Fibroblast of skin of abdomen (primary cell): ENCODE measurements around the gene AGBL4.
A peak's percentile ranks its signal among the peaks of the same experiment; 100 is the strongest.

Experiments
- DNase-seq: peaks from one replicate; pipeline ENCODE4 v3.0.0-alpha.2; 2013

Gene AGBL4

DNA sequence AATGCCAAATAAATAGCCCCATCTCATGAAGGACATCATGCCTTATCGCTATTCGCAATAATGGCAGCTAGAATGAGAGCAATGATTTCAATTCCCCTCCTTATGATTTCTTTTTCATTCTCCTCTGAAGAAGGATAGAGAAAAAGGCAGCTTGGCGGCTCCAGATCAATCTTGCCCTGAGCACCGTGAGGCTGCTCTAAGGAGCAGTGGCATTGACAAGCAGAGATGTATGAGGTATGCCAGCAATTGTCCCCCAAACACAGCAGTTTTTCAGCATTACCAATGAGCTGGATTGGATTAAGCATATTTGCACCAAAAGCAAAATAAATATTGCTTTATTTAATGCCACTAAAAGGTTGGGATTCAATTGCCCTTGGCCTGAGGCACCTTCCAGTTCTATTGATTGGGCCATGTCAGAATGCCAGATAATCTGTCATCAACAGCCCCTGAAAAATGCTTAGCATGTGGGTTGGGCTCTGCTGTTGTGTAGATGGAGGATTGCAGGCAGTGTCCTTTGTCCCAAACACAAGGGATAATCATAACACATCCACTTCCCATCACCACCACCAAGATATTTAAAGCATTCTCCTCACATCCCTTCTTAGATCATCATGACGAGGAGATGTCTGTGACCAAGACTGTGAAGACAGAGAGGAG lies 1382.8 kb downstream of the AGBL4 start:
- no peak for DNase-seq

- no peak for DNase-seq
Measured at GRCh38 chr1:48629867-48630266, 1393.9 kb downstream of the AGBL4 start.

DNA sequence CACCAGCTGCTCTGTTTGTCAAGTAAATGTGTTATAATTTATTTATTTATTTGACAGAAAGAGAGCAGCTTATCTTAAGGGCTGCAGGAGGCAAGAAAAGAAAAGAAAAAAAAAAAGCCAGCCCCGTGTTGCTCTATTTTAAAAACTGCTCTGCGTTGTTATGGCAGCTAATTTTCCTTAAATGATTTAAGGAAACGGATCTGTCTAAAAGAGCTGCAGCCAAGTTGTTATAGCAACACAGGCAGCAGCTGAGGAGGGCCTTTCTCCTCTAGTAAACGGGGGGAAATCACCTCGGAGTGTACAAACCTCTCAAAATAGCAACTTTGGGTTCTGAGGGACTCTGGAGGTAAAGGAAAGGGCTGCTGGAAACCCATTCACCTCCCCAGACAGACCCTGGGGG lies 1396.3 kb downstream of the AGBL4 start:
- no peak for DNase-seq

DNA sequence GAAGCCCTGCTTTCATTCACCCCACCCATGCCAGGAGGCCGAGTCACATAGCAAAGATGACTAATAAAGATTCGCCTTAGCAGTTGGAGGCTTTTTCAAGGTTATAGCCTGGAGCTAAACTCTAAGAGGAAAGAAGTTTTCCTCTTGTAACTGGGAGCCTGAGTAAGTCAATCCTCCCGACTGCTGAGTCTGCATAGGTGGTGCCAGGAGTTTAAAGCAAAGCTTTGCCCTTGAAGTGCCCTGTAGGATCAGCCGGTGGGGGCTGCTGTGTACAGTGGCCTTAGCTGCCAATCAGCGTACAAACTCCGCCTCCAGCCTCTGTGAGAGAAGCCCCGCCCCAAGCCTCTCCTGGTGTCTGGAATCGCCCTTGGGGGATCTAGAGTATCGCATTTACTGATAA lies 1404.2 kb downstream of the AGBL4 start:
- DNase-seq = peak; percentile 57

DNA sequence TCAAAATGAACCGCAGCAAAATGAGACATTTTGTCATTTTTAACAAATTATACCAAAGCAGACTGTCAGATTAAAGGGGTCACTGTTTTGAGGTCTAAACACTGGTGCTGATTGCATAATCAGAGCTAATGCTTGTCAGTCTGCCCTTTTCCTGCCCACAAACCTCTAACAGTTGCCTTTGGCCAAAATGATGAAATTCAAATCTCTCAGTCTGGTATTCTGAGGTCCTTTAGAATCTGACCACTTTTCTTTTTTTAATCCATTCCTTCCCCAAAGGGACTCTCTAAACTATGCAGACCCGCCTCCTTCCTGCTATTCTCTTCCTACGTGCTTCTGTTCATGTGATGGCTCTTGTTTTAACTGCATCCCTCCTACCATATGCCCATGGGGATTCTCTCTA lies 1406.5 kb downstream of the AGBL4 start:
- DNase-seq = peak; percentile 71

GRCh38 chr1:48616710-48617109 lies 1407.0 kb downstream of the AGBL4 start:
- peak; percentile 1 for DNase-seq

GRCh38 chr1:48611841-48612240 lies 1411.9 kb downstream of the AGBL4 start:
- DNase-seq = no peak

GRCh38 chr1:48610628-48611542 lies 1412.9 kb downstream of the AGBL4 start:
- DNase-seq = no peak

DNA sequence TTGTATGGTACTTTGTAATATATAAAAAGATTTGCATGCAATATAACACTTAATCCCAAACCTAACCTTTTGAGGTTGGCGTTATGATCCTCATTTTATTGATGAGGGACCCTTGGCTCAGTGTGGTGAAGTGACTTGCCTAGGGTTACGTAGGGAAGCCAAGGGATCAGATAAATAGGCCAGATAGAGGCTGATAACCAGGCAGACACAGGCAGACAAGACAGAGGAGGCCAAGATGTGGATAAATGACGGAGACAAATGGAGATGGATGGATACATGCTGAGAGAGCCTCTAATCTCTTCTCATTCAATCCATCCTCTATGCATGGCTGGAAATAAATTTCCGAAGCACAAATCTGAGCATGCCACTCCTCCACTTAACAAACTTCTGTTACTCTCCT lies 1414.9 kb downstream of the AGBL4 start:
- no peak for DNase-seq

GRCh38 chr1:48603222-48603621 lies 1420.5 kb downstream of the AGBL4 start:
- no peak for DNase-seq

DNA sequence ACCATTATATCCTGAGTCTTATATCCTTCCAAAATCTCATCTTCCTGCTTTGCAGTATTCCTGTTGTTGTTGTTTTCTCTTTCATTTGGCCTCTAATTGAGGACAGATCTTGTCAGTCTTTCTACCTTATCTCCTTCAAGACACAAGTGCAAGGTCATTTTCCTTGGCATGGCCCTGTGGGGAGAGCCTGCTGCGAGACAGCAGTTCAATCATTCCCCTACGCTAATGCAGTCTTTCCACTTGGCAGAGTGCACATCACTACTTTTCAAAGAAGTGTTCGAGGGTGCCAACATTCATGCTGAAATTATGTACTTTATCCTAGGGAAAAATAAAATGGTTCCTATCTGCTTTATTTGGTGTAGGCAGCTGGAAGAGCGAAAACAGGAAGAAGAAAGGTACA lies 1421.4 kb downstream of the AGBL4 start:
- DNase-seq = no peak

DNA sequence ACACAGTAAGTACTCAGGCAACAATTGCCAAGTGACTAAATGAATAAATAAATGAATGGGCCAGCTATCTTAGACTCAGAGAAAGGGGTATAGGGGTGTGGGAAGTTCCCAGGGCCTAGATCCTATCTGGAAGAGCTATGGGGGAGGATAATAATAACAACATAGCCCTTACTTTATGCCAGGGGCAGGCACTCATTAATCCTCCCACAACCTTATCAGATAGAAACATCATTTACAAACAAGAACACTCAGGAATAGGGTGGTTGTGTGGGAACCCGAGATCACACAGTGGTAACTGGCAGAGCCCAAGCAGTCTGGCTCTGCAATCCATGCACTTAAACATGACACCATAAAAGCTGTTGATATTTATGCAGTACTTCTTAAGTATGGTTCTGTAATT lies 1423.6 kb downstream of the AGBL4 start:
- no peak for DNase-seq

DNA sequence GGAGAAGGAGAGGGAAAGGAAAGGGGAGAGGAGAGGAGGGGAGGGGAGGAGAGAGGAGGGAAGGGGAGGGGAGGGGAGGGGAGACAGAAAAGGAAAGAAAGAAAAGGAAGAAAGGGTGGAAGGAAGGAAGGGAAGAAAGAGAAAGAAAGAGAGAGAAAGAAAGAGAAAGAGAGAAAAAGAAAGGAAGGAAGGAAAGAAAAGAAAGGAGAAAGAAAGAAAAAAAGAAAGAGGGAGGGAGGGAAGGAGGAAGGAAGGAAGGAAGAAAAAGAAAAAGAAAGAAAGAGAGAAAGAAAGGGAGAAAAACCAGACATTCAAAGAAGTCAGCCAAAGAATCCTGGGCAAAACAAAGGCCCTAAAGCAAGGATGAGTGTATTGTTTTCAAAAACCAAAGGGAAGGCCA lies 1426.1 kb downstream of the AGBL4 start:
- DNase-seq = no peak

DNA sequence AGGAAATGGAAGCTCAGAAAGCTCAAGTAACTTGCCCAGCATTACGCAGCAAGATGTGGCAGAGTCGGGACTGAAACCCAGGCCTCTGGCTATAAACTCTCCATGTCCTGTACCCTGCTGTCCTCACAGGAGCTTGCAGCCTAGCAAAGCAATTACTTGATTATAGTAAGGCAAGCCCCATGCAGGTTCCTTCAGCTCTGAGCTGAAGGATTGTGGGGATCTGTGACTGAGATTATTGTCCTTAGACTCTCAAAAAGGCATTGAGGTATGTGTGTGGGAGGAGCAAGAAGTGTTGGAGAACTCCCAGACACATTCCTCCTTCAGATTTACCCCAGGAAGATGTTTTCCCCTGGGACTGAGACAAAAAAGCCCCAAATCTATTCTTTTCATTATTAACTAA lies 1427.7 kb downstream of the AGBL4 start:
- DNase-seq = peak; percentile 45

DNA sequence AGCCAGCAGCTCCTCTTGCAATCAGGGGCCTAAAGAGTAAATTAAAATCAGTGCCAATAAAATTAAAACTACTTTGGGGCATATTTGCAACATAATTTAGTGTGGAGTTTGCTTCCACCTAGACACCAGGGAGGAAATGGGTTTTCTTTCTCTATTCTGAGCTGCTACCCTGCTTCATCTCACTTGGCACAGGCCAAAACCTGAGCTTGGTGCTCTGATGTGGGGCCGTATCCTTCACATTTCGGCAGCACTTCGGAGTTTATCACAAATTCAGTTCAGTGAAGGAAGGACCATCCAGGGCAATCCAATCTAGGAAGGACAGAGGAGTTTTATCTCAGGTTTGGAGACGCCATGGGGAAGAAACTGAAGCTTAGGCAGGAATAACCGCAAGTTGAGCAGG lies 1428.1 kb downstream of the AGBL4 start:
- DNase-seq = no peak

- no peak for DNase-seq
Measured at GRCh38 chr1:48592330-48592729, 1431.4 kb downstream of the AGBL4 start.

- no peak for DNase-seq
Measured at GRCh38 chr1:48591181-48591580, 1432.6 kb downstream of the AGBL4 start.

GRCh38 chr1:48588061-48588460 lies 1435.7 kb downstream of the AGBL4 start:
- no peak for DNase-seq

DNA sequence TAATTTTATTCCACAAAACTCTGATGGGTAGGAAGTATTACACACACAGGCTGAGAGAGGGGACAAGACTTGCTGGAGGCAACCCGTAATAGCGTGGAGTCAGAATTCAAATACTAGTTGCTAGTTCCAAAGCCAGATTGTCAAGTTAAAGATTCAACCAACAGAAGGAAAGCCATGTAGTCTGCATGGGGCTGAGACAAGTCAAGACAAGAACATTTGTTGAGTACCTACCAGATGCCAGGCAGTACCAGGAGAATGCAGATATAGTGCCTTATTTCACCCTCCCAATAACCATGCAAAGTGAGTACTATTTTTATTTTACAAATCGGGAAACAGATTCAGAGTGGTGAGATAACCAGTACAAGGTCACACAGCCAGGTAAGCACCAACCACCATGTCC lies 1441.3 kb downstream of the AGBL4 start:
- DNase-seq = no peak

DNA sequence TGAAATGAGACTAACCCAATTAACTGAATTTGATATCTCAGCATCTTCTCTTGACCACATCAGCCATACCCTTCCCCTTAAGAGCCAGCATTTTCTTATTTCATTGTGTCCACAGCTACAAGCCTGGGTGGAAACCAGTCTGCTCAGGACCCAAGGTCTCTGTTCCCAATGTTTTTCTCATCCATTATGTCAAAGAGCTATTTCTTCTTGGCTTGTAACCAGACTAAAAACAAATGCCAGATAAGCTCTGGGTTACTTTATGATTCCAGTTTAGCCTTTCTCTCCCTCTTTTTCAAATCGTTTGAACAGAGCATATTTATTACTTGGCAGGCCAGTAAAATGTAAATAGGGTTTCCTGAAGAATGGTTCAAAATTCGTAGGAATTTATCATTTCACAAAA lies 1442.5 kb downstream of the AGBL4 start:
- no peak for DNase-seq

GRCh38 chr1:48576565-48576964 lies 1447.2 kb downstream of the AGBL4 start:
- no peak for DNase-seq

DNA sequence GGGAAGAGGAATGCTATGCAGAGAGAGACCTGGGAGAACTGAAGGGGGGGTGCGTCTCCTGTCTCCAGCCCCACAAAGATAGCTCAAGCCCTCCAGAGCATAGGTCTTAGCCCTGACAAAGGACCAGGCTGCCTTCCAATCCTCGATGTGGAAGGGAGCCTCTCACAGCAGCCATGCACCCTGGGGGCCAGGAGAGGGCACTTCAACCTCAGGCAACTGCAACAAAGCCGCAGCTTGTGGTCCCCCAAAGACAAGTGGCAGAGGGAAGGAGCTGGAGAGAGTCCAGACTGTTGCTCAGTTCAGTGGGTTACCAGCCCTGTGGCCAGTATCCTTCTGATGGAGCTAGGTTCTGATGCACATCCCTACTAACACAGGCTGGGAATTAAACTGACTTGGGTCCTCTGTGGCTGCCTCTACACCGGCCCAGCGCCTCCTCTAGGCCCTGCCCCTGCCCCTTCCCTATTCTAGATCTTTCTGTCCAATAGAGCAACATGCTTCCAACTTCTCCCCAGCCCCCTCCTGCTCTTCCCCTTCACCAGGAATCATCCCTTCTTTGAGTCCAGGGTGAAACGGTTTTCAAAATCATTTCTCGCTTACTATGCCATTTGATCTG lies 1451.0 kb downstream of the AGBL4 start:
- peak; percentile 60 for DNase-seq

GRCh38 chr1:48572134-48572533 lies 1451.6 kb downstream of the AGBL4 start:
- no peak for DNase-seq
